Measurements from ENCODE around the gene CHST15. TPM values are rescaled to one million over a fixed set of nuclear protein-coding genes. Genes with fewer than 3 reads are reported as not detected.

The CHST15 gene
- total RNA-seq, 2 experiments from 2014 or later, result 14.7 to 26.4 TPM

- Histone ChIP-seq H2AFZ (ENCODE audit: low read length) (no peak overlapping the region), H3K36me3 (ENCODE audit: insufficient read depth, low read length) (peaks cover 58% of the 10 kb centered on the region), H3K79me2 (ENCODE audit: insufficient read depth, low read depth, low read length) (no peaks in the 10 kb centered on the region), H3K4me3 (ENCODE audit: low read depth, low read length, poor library complexity, severe bottlenecking) (no peak overlapping the region), H3K4me1 (ENCODE audit: insufficient read depth, low read length, poor library complexity, severe bottlenecking) (peaks cover 38% of the 10 kb centered on the region), H3K9me2 (ENCODE audit: insufficient read depth, low read length) (no peaks in the 10 kb centered on the region), H3K4me2 (ENCODE audit: low read length) (no peak overlapping the region), H3K9me3 (ENCODE audit: low read length) (no peaks in the 10 kb centered on the region), H3K27ac (ENCODE audit: low read depth, low read length, poor library complexity, severe bottlenecking) (no peak overlapping the region), H4K20me1 (ENCODE audit: insufficient read depth, low read length) (no peaks in the 10 kb centered on the region)
- BruUV-seq (replicated peaks), result no TSS peak
- ChIA-PET POLR2A (interaction anchor here (0.7 to 1.9 kb wide), 4 partner anchors 15 to 105 kb away, joined by 3 to 6 read pairs (median 4); no protein-coding TSS in a partner anchor), CTCF (ENCODE audit: unreplicated experiment) (no interaction called here)
- intact Hi-C loops (cut with micrococcal nuclease; ENCODE audit: unreplicated experiment), result loop anchor here (2.0 to 5.0 kb wide), 2 partner anchors 35 to 56 kb away; partner anchors contain the start of gene CHST15
- no peak for TF ChIP-seq CTCF (conservative IDR thresholded peaks at IDR 0.05; ENCODE audit: low read length)
- no peak for TF ChIP-seq EZH2phosphoT487 (IDR thresholded peaks at IDR 0.05; ENCODE audit: borderline replicate concordance, low read depth, low read length)
- DNase-seq (ENCODE audit: low spot score), result no peak
Measured at GRCh38 chr10:124037286-124037685, 56.1 kb downstream of the CHST15 start.

- Histone ChIP-seq H3K79me2 (ENCODE audit: insufficient read depth, low read depth, low read length) (no peaks in the 10 kb centered on the region), H3K9me2 (ENCODE audit: insufficient read depth, low read length) (no peaks in the 10 kb centered on the region), H3K4me2 (ENCODE audit: low read length) (peak overlapping the region; percentile 92), H3K4me3 (ENCODE audit: low read depth, low read length, poor library complexity, severe bottlenecking) (peak overlapping the region; percentile 57), H4K20me1 (ENCODE audit: insufficient read depth, low read length) (no peaks in the 10 kb centered on the region), H3K36me3 (ENCODE audit: insufficient read depth, low read length) (peaks cover 56% of the 10 kb centered on the region), H3K4me1 (ENCODE audit: insufficient read depth, low read length, poor library complexity, severe bottlenecking) (peaks cover 35% of the 10 kb centered on the region), H3K27ac (ENCODE audit: low read depth, low read length, poor library complexity, severe bottlenecking) (peak overlapping the region; percentile 90), H2AFZ (ENCODE audit: low read length) (no peak overlapping the region), H3K9me3 (ENCODE audit: low read length) (no peaks in the 10 kb centered on the region)
- ChIA-PET POLR2A (interaction anchor here (1.1 to 1.9 kb wide), 3 partner anchors 15 to 29 kb away, joined by 3 to 6 read pairs (median 6); no protein-coding TSS in a partner anchor), CTCF (ENCODE audit: unreplicated experiment) (no interaction called here)
- TF ChIP-seq EZH2phosphoT487 (IDR thresholded peaks at IDR 0.05; ENCODE audit: borderline replicate concordance, low read depth, low read length) (no peak), CTCF (conservative IDR thresholded peaks at IDR 0.05; ENCODE audit: low read length) (no peak)
- BruUV-seq (replicated peaks), result no TSS peak
- DNase-seq (ENCODE audit: low spot score), result no peak
- intact Hi-C loops (cut with micrococcal nuclease; ENCODE audit: unreplicated experiment), result loop anchor here (1.0 to 5.0 kb wide), 3 partner anchors 36 to 56 kb away; partner anchors contain the start of gene CHST15
Measured at GRCh38 chr10:124036746-124037145, 56.7 kb downstream of the CHST15 start.

GRCh38 chr10:124035928-124036558 is 57.4 kb downstream of the CHST15 start:
- Histone ChIP-seq H3K9me2 (ENCODE audit: insufficient read depth, low read length) (no peaks in the 10 kb centered on the region), H3K9me3 (ENCODE audit: low read length) (no peaks in the 10 kb centered on the region), H3K79me2 (ENCODE audit: insufficient read depth, low read depth, low read length) (no peaks in the 10 kb centered on the region), H2AFZ (ENCODE audit: low read length) (peak overlapping the region; percentile 38; the same call in 1 of the 2 replicates), H3K27ac (ENCODE audit: low read depth, low read length, poor library complexity, severe bottlenecking) (peak overlapping the region; percentile 90), H3K36me3 (ENCODE audit: insufficient read depth, low read length) (peaks cover 54% of the 10 kb centered on the region), H3K4me1 (ENCODE audit: insufficient read depth, low read length, poor library complexity, severe bottlenecking) (peaks cover 35% of the 10 kb centered on the region), H4K20me1 (ENCODE audit: insufficient read depth, low read length) (no peaks in the 10 kb centered on the region), H3K4me3 (ENCODE audit: low read depth, low read length, poor library complexity, severe bottlenecking) (peak overlapping the region; percentile 57), H3K4me2 (ENCODE audit: low read length) (peak overlapping the region; percentile 92)
- BruUV-seq (replicated peaks), result no TSS peak
- peak; percentile 96 for DNase-seq (ENCODE audit: low spot score)
- ChIA-PET POLR2A (interaction anchor here (0.9 to 1.9 kb wide), 5 partner anchors 16 to 70 kb away, joined by 3 to 6 read pairs (median 3); no protein-coding TSS in a partner anchor), CTCF (ENCODE audit: unreplicated experiment) (interaction anchor here (0.6 kb wide), 1 partner anchor 87 kb away, joined by 3 read pairs; no protein-coding TSS in a partner anchor)
- no peak for TF ChIP-seq EZH2phosphoT487 (IDR thresholded peaks at IDR 0.05; ENCODE audit: borderline replicate concordance, low read depth, low read length)
- no peak for TF ChIP-seq CTCF (conservative IDR thresholded peaks at IDR 0.05; ENCODE audit: low read length)
- intact Hi-C loops (cut with micrococcal nuclease; ENCODE audit: unreplicated experiment), result loop anchor here (1.0 to 5.0 kb wide), 3 partner anchors 36 to 57 kb away; partner anchors contain the start of gene CHST15
